PC-9 (cell line): Measurements from ENCODE around the gene TRIP12. TPM values are rescaled to one million over a fixed set of nuclear protein-coding genes. Genes with fewer than 3 reads are reported as not detected.
"Not testable (repeated sequence)": the region's sequence is repeated elsewhere in the genome, so short reads cannot be mapped to it uniquely, and the experiment has no call there.

Experiments
- BruUV-seq: library from RNA; stranded (reverse); fragments of 400-500 nt; replicated peaks from 2 replicates; lab custom pipeline; 2021; lab: Mats Ljungman, UMichigan
- CTCF ChIA-PET: fragments of 300-600 bp; sonication (Branson Sonifier 250); formaldehyde crosslinking; loops from one replicate; lab custom pipeline; 2022; ENCODE audit warnings: antibody characterized with exemption; lab: Charles Lee
- POLR2A ChIA-PET: fragments of 300-600 bp; sonication (Branson Sonifier 250); formaldehyde crosslinking; loops from one replicate; lab custom pipeline; 2022; ENCODE audit warnings: antibody characterized with exemption; ENCODE audit not compliant: unreplicated experiment; lab: Charles Lee
- DNase-seq, 2 experiments: peaks; one replicate each; pipeline versions ENCODE4 v3.0.0 to v3.0.0-alpha.2; 2015 to 2022; ENCODE audit warnings: mixed read lengths in 1 of 2
- H2AFZ ChIP-seq: fragments of 200-600 bp; sonication (generic); 2 replicates; pipeline ENCODE4 v1.8.1; 2017; ENCODE audit warnings: antibody characterized with exemption
- H3F3A ChIP-seq: fragments of 200-600 bp; sonication (generic); 2 replicates; pipeline ENCODE4 v1.8.1; 2017; ENCODE audit warnings: antibody characterized with exemption, mild to moderate bottlenecking, low read depth; ENCODE audit not compliant: insufficient read depth
- H3K27ac ChIP-seq: fragments of 200-600 bp; sonication (generic); 2 replicates; pipeline ENCODE4 v1.6.1; 2016; ENCODE audit warnings: mixed run types
- H3K27me3 ChIP-seq: fragments of 200-600 bp; sonication (generic); 2 replicates; pipeline ENCODE4 v1.6.1; 2016; ENCODE audit warnings: low read depth, mixed run types; ENCODE audit not compliant: insufficient read depth
- H3K36me3 ChIP-seq: fragments of 200-600 bp; sonication (generic); 2 replicates; pipeline ENCODE4 v1.6.1; 2016; ENCODE audit warnings: low read depth, mixed run types
- H3K4me1 ChIP-seq: fragments of 200-600 bp; sonication (generic); replicated peaks from 2 replicates; pipeline ENCODE4 v1.6.1; 2016; ENCODE audit warnings: mixed run types; ENCODE audit not compliant: insufficient read depth
- H3K4me2 ChIP-seq: fragments of 200-600 bp; sonication (generic); 2 replicates; pipeline ENCODE4 v1.6.1; 2017; ENCODE audit warnings: mixed run types
- H3K4me3 ChIP-seq: fragments of 200-600 bp; sonication (generic); 2 replicates; pipeline ENCODE4 v1.6.1; 2016; ENCODE audit warnings: mixed run types
- H3K79me2 ChIP-seq: fragments of 200-600 bp; sonication (generic); 2 replicates; pipeline ENCODE4 v1.6.1; 2017; ENCODE audit warnings: low read depth, mixed run types
- H3K9me2 ChIP-seq: fragments of 200-600 bp; sonication (generic); 2 replicates; pipeline ENCODE4 v1.8.1; 2017; ENCODE audit warnings: mild to moderate bottlenecking; ENCODE audit not compliant: insufficient read depth
- H3K9me3 ChIP-seq: fragments of 200-600 bp; sonication (generic); 2 replicates; pipeline ENCODE4 v1.8.1; 2016; ENCODE audit warnings: low read depth; ENCODE audit not compliant: insufficient read depth
- H4K20me1 ChIP-seq: fragments of 200-600 bp; sonication (generic); 2 replicates; pipeline ENCODE4 v1.8.1; 2017; ENCODE audit not compliant: insufficient read depth
- EZH2 ChIP-seq: fragments of 200-600 bp; sonication (generic); IDR thresholded peaks from 2 replicates; pipeline ENCODE4 v1.8.0; 2017; ENCODE audit warnings: antibody characterized with exemption, low read depth
- intact Hi-C: fragments of 100-400 bp; cut with micrococcal nuclease; formaldehyde crosslinking; loops from one replicate; pipeline ENCODE4 v1.10.0; 2022; ENCODE audit not compliant: unreplicated experiment
- total RNA-seq: library from RNA; stranded (reverse); gene quantifications from 2 replicates; pipeline ENCODE4 v1.2.3, GENCODE V29; 2021
- TF ChIP-seq, protein P1 (sequence below): fragments of 200-600 bp; sonication (generic); conservative IDR thresholded peaks from 2 replicates; pipeline ENCODE4 v1.6.1; 2017; ENCODE audit warnings: mixed run types, antibody characterized with exemption, mild to moderate bottlenecking, moderate library complexity

TRIP12 gene
- total RNA-seq, 1 experiment from 2014 or later, result 226 TPM

- H3K4me2 ChIP-seq, result no peak overlapping the region
- no peak overlapping the region for H3K27ac ChIP-seq
- DNase-seq, result no peak
- no peaks in the 10 kb centered on the region for H3K27me3 ChIP-seq
- ChIA-PET CTCF (no interaction called here), POLR2A (no interaction called here)
- intact Hi-C loops, result no loop called here
- BruUV-seq, result no TSS peak
- no peaks in the 10 kb centered on the region for H3K9me2 ChIP-seq
- peaks cover 45% of the 10 kb centered on the region for H3K79me2 ChIP-seq
- H3K9me3 ChIP-seq, result no peaks in the 10 kb centered on the region
- H3K4me1 ChIP-seq, result peaks cover 10% of the 10 kb centered on the region
- peaks cover 4% of the 10 kb centered on the region; the same call in 1 of the 2 replicates for H3F3A ChIP-seq
- peaks cover 10% of the 10 kb centered on the region; the same call in 1 of the 2 replicates for H4K20me1 ChIP-seq
- no peak overlapping the region for H2AFZ ChIP-seq
- no peak overlapping the region for H3K4me3 ChIP-seq
- no peak for TF ChIP-seq EZH2
- TF ChIP-seq, protein P1, sequence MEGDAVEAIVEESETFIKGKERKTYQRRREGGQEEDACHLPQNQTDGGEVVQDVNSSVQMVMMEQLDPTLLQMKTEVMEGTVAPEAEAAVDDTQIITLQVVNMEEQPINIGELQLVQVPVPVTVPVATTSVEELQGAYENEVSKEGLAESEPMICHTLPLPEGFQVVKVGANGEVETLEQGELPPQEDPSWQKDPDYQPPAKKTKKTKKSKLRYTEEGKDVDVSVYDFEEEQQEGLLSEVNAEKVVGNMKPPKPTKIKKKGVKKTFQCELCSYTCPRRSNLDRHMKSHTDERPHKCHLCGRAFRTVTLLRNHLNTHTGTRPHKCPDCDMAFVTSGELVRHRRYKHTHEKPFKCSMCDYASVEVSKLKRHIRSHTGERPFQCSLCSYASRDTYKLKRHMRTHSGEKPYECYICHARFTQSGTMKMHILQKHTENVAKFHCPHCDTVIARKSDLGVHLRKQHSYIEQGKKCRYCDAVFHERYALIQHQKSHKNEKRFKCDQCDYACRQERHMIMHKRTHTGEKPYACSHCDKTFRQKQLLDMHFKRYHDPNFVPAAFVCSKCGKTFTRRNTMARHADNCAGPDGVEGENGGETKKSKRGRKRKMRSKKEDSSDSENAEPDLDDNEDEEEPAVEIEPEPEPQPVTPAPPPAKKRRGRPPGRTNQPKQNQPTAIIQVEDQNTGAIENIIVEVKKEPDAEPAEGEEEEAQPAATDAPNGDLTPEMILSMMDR, result no peak
- peaks cover 15% of the 10 kb centered on the region; the same call in 1 of the 2 replicates for H3K36me3 ChIP-seq
Observed at GRCh38 chr2:229851870-229852269, 69.9 kb downstream of the TRIP12 start.

- peaks cover 13% of the 10 kb centered on the region; the same call in 1 of the 2 replicates for H4K20me1 ChIP-seq
- H3K4me2 ChIP-seq, H3K4me3 ChIP-seq, H3K9me3 ChIP-seq, H3K4me1 ChIP-seq, H3F3A ChIP-seq, DNase-seq, CTCF ChIA-PET, intact Hi-C loops, H3K9me2 ChIP-seq, BruUV-seq, H3K36me3 ChIP-seq, H2AFZ ChIP-seq, H3K27ac ChIP-seq, H3K27me3 ChIP-seq: not testable (repeated sequence)
- POLR2A ChIA-PET, result interaction anchor here (0.8 kb wide), 1 partner anchor 132 kb away, joined by 5 read pairs; no protein-coding TSS in a partner anchor
- H3K79me2 ChIP-seq, result peaks cover 33% of the 10 kb centered on the region
Observed at GRCh38 chr2:229850355-229851275, 71.2 kb downstream of the TRIP12 start.

- intact Hi-C loops, result no loop called here
Observed at GRCh38 chr2:229849073-229849472, 72.7 kb downstream of the TRIP12 start.

More at GRCh38 chr2:229849073-229849472, 72.7 kb downstream of the TRIP12 start:
- Histone ChIP-seq H3K4me2 (no peak overlapping the region), H2AFZ (no peak overlapping the region), H3F3A (peaks cover 4% of the 10 kb centered on the region; the same call in 1 of the 2 replicates), H4K20me1 (peaks cover 13% of the 10 kb centered on the region; the same call in 1 of the 2 replicates), H3K9me2 (no peaks in the 10 kb centered on the region), H3K27me3 (no peaks in the 10 kb centered on the region), H3K36me3 (peaks cover 6% of the 10 kb centered on the region; the same call in 1 of the 2 replicates), H3K9me3 (no peaks in the 10 kb centered on the region), H3K27ac (no peak overlapping the region), H3K4me3 (no peak overlapping the region), H3K79me2 (peaks cover 26% of the 10 kb centered on the region), H3K4me1 (no peaks in the 10 kb centered on the region)
- DNase-seq, result no peak
- TF ChIP-seq EZH2, result no peak
- TF ChIP-seq, protein P1, result no peak
- POLR2A ChIA-PET, result no interaction called here
- CTCF ChIA-PET, result no interaction called here
- BruUV-seq, result no TSS peak
